Caki2 (cell line): ENCODE results near the gene LMCD1. TPM values are rescaled to one million over a fixed set of nuclear protein-coding genes. Genes with fewer than 3 reads are reported as not detected.

ENCODE experiments used
- DNase-seq: peaks from one replicate; pipeline ENCODE4 v3.0.0-alpha.2; 2015; ENCODE audit warnings: low read depth
- in situ Hi-C: cut with HindIII; loops from 2 replicates; pipeline ENCODE4 v1.10.0; 2016; ENCODE audit warnings: low sequenced_read_pairs, low pct_unique_long_range_greater_than_20kb, mixed read lengths
- total RNA-seq: library from RNA; depleted of rRNA; stranded (reverse); fragments of >200 nt; shearing (Covaris generic); gene quantifications from 2 replicates; pipeline ENCODE4 v1.2.3, GENCODE V29; 2014; ENCODE audit warnings: low replicate concordance; rRNA removed

The LMCD1 gene
- total RNA-seq, 1 experiment from 2014 or later: 50.1 TPM

- in situ Hi-C loops: no loop called here
- DNase-seq: no peak
These were observed 117.9 kb downstream of the LMCD1 start for GRCh38 chr3:8619548-8619947.

- no peak for DNase-seq
- in situ Hi-C loops: no loop called here
These were observed 119.5 kb downstream of the LMCD1 start for GRCh38 chr3:8621141-8621540.

GRCh38 chr3:8621872-8622271 lies 120.2 kb downstream of the LMCD1 start:
- no peak for DNase-seq
- in situ Hi-C loops: no loop called here

- in situ Hi-C loops: no loop called here
- peak; percentile 49 for DNase-seq
These were observed 121.5 kb downstream of the LMCD1 start for GRCh38 chr3:8622873-8623691.

- no peak for DNase-seq
- in situ Hi-C loops: no loop called here
These were observed 122.1 kb downstream of the LMCD1 start for GRCh38 chr3:8623741-8624140.

Other genes with a start within 250 kb of the LMCD1 start
- gene SSUH2, start 143.0 kb downstream of the LMCD1 start, total RNA-seq: 6.4 TPM in 1 of 2 replicates, not detected in the other
- gene CAV3, start 232.0 kb downstream of the LMCD1 start, total RNA-seq: not detected in 2 replicates